DOHH2 (cell line): ENCODE results near the gene SEPTIN5.

Experiments
- EZH2phosphoT487 ChIP-seq: fragments of 200-600 bp; sonication (generic); IDR thresholded peaks from 2 replicates; pipeline ENCODE4 v1.6.1; 2017; ENCODE audit warnings: borderline replicate concordance, mild to moderate bottlenecking, antibody characterized with exemption, low read length, moderate library complexity, mixed read lengths
- TF ChIP-seq, protein P1 (sequence below): fragments of 200-600 bp; sonication (generic); IDR thresholded peaks from one replicate; pipeline ENCODE4 v1.5.1; 2014; ENCODE audit warnings: antibody characterized with exemption, mild to moderate bottlenecking, low read depth, low read length; ENCODE audit not compliant: poor library complexity, severe bottlenecking

DNA sequence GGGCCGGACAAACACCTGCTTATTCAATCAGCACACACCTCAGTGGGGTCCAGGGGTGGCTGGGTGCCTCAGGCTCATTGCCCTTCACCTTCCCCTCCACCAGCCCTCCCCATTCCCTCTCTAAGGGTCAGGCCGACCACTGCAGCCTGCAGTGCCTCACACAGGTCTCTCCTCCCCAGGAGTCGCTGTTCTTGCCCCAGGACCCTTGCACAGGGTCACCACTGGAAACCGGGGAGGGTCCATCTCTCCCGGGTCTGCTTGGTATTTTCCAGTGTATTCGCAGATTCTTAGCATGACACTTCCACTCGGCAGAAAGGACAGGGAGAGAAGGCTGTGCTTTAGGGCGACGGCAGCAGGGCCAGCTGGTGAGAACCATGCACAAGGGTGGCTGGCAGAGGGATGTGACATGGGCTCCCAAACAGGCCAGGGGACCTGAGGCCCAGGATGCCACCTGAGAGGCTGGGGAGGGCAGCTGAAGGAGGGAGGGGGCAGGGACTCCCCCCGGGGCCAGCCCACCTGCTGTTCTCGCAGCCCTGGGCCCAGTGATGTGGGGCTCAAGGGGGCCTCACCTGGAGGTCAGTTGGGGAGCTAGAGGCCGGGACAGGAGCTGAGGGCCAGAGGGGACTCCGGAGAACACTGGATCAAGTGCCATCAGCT, 30.2 kb downstream of the SEPTIN5 start:
- TF ChIP-seq, protein P1, sequence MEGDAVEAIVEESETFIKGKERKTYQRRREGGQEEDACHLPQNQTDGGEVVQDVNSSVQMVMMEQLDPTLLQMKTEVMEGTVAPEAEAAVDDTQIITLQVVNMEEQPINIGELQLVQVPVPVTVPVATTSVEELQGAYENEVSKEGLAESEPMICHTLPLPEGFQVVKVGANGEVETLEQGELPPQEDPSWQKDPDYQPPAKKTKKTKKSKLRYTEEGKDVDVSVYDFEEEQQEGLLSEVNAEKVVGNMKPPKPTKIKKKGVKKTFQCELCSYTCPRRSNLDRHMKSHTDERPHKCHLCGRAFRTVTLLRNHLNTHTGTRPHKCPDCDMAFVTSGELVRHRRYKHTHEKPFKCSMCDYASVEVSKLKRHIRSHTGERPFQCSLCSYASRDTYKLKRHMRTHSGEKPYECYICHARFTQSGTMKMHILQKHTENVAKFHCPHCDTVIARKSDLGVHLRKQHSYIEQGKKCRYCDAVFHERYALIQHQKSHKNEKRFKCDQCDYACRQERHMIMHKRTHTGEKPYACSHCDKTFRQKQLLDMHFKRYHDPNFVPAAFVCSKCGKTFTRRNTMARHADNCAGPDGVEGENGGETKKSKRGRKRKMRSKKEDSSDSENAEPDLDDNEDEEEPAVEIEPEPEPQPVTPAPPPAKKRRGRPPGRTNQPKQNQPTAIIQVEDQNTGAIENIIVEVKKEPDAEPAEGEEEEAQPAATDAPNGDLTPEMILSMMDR, result no peak
- no peak for TF ChIP-seq EZH2phosphoT487
